ENCODE data around the gene C13orf46. TPM values are rescaled to one million over a fixed set of nuclear protein-coding genes. Genes with fewer than 3 reads are reported as not detected.

Gene C13orf46
- polyA plus RNA-seq, 3 donors, result 0.06 to 0.18 (median 0.15) TPM

DNA sequence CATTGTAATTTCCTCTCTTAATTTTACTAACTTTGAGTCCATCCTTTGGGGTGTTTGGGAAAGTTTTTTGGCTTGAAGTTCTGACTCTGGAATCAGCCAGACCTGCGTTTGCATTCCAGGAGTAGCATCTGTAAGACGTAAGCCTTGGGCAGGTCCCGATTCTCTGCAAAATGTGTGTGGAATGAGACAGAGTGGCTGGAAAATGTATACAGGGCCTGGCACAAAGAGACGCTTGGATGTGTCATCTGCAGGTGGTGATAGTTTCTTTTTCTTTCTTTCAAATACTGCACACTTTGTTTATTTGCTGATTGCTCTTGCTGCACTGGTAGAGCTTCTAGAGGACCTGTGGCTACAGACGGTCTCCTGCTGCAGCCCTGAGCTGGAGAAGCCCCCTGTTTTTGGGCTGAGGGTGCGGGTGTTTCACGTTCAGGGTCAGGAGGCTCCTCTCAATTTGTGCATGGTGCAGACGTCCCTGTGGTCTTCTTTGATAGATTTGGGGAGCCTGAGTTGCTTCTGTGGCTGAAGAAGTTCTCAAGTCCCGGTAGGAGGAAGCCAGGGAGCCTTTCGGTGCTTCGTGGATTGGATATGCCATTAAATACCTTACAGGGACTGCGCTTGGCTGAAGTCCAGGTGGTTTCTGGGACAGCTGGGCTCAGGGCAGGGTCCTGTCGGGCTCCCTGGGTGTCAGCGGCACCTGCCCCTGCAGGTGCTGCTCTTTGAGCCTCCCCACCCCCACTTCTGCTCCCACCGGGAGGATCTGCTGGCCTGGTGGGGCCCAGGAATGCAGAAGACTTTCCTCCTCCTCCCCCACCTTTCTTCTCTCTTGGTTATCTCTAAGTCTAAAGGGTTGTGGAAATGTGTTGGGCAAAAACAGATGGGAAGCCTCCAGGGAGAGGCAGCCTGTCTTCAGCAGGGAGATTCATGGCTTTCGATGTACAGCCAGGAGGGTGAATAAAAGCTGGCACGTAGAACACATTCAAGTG is 66.0 kb downstream of the C13orf46 start:
- DNase-seq, result no peak

DNA sequence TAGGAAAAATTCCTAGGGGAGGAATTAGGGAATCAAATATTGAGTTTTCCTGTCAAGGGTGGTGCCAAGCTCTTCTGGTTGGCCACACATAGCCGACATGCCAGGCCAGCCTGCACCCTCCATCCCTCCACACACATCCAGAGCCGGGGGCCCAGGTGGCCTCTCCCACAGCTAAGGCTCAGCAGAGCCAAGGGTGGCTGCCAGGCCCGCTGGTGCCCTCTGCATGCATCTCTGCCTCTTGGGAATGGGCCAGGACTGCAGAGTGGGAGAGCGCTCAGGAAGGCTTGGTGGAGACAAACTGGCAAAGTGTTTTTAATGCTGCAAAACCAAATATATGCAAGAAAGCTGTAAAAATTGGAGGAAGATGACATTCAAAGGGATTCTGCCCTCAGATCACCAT is 67.3 kb downstream of the C13orf46 start:
- no peak for DNase-seq

DNA sequence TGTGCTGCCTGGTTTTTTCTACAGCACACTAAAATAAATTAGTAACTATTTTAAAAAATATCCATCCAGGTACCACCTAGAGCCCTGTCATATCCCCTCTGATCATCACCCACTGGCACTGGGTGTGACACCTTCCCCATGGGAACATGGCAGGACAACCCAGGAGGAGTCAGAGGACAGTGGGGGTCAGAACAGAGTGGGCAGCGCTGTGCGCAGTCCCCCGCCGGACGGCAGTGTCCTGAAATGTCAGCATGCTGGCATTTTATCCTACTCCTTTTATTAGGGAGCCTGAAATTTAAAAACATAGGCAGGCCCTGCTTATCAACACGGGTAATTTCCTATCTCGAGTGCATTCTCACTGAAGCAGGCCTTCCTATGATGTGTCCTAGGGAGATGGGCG is 67.9 kb downstream of the C13orf46 start:
- DNase-seq, result no peak

DNA sequence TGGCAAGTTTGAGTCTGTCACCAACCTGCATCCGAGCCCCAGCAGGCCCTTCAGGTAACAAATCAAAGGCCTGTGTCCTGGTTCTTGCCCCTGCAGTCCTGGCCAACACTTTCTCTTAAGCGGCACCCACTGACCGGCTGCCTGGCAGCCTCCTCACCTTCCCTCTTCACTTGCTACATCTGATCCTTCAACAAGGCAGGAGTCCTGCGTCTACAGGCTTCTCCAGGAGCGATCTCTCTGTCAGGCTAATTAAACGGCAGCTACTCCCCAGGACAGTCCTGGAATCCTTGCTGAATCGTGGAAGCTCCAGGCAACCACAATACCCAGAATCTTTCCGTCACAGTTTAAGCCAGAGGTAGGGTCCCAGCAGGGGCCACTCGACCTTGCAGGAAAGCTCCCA is 68.9 kb downstream of the C13orf46 start:
- DNase-seq, result no peak

DNA sequence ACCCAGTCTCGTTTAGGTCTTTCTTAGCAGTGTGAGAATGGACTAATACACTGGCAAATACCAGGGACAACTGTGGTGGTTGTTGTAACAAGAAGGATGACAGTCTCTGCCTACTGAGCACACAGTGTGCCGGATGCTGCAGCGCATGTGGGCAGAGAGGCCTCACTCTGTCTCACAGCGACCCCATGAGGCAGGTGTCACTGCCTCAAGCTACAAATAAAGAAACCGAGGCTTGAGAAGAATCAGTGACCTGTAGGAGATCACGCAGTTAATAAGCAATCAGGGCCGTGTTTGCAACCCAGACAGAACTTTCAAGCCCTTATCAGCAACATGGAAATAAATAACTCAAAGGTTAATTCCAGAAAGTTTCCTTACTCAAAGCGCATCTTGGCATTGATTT is 69.5 kb downstream of the C13orf46 start:
- DNase-seq, result no peak

DNA sequence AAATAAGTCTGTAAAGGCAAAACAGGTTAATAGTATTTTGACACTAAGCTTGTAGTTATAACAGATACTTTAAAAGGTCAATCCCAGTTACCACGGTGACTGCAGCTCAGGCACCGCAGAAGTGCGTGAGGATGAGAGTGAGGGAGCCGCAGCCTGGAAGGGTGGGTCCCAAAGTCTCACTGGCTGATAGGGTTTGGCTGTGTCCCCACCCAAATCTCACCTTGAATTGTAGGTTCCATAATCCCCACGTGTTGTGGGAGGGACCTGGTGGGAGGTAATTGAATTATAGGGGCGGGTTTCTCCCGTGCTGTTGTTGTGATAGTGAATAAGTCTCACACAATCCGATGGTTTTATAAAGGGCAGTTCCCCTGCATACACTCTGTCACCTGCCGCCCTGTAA is 70.0 kb downstream of the C13orf46 start:
- DNase-seq, result no peak

Other genes starting within 250 kb of the C13orf46 start
- 1 to 10 TPM; 7.1 to 9.5 (median 8.4) TPM for gene TMEM255B, start 214.8 kb downstream of the C13orf46 start, polyA plus RNA-seq (ENCODE audit: insufficient read length in 3 of 3)
- gene GAS6, start 110.0 kb downstream of the C13orf46 start, polyA plus RNA-seq (ENCODE audit: insufficient read length in 3 of 3), result 10 to 100 TPM; 28.5 to 32.7 (median 30.4) TPM
- gene RASA3, start 158.5 kb upstream of the C13orf46 start, polyA plus RNA-seq (ENCODE audit: insufficient read length in 3 of 3), result 10 to 100 TPM; 11.3 to 13.4 (median 12.1) TPM
- not detected for gene CFAP97D2, start 205.2 kb upstream of the C13orf46 start, polyA plus RNA-seq (ENCODE audit: insufficient read length in 3 of 3)

Measured in renal pelvis (tissue), 4 donors.